Measurements from ENCODE around the gene KRT76. TPM values are rescaled to one million over a fixed set of nuclear protein-coding genes. Genes with fewer than 3 reads are reported as not detected.

Gene KRT76
- not detected for polyA plus RNA-seq (2012; ENCODE audit: insufficient read depth, insufficient read length)

DNA sequence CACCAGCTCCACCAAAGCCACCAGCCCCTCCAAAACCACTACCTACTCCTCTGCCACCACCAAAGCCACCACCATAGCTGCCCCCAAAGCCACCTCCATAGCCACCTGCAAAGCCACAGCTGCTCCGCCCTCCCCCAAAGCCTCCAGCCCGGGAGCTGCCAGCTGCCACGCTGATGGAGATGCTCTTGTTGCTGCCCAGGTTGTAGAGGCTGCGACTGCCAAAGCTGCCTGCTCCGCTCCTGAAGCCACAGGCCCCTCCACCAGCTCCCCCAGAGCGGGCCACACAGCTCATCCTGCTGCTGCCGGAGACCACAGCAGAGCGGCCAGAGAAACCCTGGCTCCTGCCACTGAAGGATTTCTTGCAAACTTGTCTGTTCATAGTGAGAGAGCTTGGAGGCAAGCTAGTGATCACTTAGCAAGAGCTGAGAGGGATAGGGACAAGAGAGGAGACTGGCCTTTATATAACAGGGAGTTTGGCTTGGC lies at the start of gene KRT76:
Gene KRT76 (minus strand): TSS at position 433 of the 483 bp plus-strand sequence. CDS start 54 bp downstream, at position 379.
- H3K4me3 ChIP-seq (ENCODE audit: low read length): no peak within 1 kb of the TSS
- no peak for DNase-seq (ENCODE audit: low read depth, low spot score)

DNA sequence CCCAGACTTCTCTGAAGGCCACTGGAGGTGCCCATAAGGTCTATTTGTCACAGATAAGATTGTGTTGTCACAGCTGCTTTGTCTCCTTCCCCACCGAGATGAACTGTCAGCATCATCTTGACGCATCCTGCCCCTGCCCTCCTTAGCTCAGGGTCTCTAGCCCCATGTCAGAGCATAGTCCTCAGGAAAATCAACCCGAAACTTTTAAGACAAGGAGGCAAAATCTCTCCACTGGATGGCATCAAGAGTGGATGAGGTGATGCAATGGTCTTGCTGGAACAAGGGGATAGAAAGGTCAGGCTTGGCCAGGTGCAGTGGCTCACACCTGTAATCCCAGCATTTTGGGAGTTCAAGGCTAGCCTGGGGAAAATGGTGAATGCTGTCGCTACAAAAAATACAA lies 48.8 kb upstream of the KRT76 start:
- no peak overlapping the region for H3K4me3 ChIP-seq (ENCODE audit: low read length)
- no peak for DNase-seq (ENCODE audit: low read depth, low spot score)

DNA sequence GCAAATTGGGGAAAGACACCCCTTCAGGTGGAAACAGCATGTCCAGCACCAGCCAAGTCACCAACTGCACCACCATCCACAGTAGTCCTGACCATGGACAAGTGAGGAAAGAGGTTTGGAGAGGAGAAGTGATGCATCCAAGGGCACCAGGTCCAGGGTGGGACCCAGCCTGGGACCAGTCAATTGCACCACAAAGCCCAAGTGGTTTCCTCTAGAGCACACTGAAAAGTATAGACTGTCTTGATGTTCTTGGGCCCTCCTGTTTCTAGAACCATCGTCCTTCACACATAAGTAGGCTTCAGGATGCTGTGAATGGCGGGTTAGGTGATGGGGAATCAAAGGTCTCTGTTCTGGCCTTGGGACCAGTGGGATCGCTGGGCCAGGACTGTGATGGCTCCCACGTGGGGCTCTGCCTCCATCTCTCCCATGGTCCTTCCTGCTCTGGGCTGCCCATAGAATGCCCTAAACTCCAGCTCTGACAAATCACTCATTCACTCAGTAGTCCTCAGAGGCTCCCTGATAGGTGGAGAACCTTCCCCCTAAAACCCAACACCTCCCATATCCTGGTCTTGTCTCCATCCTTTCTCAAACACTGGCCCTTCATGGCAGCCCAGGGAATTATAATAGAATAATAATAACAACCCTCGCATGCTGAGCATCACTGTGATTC lies 47.7 kb upstream of the KRT76 start:
- no peak overlapping the region for H3K4me3 ChIP-seq (ENCODE audit: low read length)

DNA sequence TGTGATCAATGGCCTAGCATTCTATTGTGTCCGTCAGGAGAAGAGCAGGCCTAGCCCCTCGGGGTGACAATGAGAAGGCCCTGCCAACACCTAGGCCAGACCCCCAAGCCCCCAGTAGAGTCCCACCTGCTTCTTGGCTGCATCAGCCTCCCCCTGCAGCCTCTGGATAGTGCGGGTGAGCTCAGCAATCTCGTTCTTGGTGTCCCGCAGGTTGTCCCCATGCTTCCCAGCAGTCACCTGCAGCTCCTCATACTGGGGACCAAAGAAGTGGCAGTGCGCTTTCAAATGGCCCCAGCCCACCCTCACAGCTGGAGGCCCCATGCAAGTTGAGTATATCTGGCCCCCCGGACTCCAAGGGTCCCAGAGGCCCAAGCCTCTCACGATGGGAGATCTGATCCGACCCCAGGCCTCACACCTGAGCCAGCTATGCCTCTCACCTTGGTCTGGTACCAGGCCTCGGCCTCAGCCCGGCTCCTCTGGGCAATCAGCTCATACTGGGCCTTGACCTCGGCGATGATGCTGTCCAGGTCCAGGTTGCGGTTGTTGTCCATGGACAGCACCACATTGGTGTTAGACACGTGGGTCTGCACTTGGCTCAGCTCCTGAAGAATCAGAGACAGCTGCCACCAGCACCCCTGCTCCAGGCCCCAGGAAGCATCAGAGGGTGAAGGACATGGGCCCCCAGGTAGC lies 46.8 kb upstream of the KRT76 start:
- no peak for DNase-seq (ENCODE audit: low read depth, low spot score)
- no peak overlapping the region for H3K4me3 ChIP-seq (ENCODE audit: low read length)

More for the DNA sequence above, 47.7 kb upstream of the KRT76 start:
- no peak for DNase-seq (ENCODE audit: low read depth, low spot score)

DNA sequence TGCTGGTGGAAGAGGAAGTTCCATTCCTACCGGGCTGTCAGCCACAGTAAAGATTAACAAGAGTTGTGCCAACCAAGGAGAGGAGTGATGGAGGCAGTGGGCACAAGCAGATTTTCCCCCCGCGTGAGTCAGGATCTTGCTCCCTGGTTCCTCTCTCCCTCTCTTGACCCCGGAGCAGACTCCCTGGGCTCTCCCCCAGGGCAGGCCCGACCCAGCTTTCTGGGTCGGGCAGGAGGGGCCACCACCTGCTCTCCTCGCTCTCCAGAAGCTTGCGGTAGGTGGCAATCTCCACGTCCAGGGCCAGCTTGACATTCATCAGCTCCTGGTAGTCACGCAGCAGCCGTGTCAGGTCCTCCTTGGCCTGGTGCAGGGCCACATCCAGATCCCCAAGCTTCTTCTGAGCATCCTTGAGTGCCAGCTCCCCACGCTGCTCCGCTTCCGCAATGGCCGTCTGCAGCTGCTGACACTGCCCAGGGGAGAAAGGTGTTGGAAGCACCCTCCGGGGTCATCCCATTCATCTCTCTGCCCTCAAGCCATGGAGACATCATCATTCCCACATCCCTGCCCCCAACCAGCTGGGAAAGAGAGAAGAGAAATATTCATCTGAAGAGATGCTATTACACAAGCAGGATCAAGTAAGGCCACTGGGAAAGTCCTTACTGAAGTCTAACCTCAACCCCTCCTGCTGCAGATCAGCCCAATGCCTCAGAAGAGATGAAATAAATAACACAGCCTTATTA lies 45.8 kb upstream of the KRT76 start:
- H3K4me3 ChIP-seq (ENCODE audit: low read length): no peak overlapping the region

DNA sequence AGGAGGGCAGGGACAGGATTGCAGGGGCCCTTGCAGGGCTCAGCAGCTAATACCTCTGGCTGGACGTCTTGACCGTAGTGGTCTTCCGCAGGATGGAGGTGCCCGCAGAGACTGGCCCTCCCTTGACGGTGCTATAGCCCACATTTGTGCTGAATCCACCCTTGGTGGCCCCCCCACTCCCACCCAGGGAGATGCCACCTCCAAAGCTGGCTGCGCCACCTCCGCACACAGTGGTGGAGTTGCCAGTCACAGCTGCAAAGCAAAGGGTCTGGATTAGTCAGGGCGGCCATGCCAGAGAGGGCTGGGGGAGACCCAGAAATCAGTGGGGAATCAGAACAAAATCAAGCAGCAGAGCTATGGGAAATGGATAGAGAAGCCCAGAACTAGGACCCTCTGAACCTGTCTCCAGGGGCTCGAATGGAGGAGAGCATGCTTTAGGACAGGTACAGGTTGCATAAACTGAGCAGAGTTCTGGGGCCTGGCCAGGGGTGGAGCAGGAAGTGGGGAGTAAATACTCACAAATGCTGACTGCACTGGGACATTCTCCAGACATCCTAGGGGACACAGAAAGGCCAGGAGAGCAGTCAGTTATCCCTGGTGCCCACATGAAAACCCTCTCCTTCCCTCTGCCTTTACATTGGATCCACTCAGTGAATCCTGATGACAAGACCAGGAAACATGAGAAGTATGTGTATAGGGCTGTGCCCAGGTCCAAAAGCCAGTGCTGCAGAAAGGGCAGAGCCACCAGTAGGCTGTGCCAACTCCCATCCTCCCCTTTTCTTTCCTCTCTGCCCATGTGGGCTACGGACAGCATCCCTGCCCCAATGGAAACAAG lies 44.9 kb upstream of the KRT76 start:
- DNase-seq (ENCODE audit: low read depth, low spot score): no peak
- no peak overlapping the region for H3K4me3 ChIP-seq (ENCODE audit: low read length)

More for the DNA sequence above, 45.8 kb upstream of the KRT76 start:
- DNase-seq (ENCODE audit: low read depth, low spot score): no peak

DNA sequence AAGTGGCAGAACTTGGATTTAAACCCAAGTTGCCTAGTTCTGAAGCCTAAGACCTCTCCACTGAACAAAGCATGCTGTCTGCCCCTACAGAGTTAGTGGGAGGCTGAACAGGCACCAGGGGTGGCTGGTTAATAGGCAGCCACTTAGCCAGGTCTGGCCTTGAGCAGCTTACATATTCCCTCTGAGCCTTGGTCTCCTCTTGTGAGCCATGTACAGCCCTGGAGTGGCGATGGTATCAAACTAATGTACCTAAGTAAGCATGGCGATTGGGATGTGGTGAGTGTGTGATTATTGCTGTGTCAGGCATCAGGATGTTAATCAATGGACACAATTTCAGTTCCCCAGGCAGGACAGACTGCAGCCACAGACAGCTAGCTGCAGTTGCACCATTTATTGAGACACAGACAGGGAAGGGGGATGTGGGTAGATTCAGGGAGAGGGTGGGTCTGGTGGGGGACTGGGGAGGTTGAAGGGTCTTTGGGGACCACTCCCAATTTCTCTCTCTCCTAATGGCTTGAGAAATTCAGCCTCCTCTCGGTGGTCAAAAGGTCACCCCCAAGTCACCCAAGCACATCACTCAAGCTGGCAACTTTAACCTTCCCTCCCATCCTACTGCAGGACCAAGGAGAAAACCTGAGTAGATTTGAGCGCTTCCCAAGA lies 44.1 kb upstream of the KRT76 start:
- H3K4me3 ChIP-seq (ENCODE audit: low read length): no peak overlapping the region
- no peak for DNase-seq (ENCODE audit: low read depth, low spot score)

DNA sequence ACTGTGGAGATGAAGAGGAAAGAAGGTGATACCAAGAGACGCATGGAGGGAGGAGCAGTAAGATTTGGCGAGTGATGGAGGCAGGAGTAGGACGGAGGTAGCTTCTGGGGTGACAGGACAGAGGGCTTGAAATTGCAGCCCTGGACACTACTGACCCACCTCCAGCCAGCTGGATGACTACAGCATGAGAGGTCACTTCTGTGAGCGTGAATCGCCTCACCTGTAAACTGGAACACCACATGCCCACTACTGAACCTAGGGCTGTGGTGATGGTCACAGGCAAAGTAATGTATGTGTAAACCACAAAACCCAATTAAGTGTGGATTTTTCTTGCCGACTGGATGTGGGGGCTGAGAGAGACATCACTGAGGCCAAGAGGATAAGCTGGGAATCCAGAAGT lies 43.4 kb upstream of the KRT76 start:
- H3K4me3 ChIP-seq (ENCODE audit: low read length): no peak overlapping the region
- no peak for DNase-seq (ENCODE audit: low read depth, low spot score)

DNA sequence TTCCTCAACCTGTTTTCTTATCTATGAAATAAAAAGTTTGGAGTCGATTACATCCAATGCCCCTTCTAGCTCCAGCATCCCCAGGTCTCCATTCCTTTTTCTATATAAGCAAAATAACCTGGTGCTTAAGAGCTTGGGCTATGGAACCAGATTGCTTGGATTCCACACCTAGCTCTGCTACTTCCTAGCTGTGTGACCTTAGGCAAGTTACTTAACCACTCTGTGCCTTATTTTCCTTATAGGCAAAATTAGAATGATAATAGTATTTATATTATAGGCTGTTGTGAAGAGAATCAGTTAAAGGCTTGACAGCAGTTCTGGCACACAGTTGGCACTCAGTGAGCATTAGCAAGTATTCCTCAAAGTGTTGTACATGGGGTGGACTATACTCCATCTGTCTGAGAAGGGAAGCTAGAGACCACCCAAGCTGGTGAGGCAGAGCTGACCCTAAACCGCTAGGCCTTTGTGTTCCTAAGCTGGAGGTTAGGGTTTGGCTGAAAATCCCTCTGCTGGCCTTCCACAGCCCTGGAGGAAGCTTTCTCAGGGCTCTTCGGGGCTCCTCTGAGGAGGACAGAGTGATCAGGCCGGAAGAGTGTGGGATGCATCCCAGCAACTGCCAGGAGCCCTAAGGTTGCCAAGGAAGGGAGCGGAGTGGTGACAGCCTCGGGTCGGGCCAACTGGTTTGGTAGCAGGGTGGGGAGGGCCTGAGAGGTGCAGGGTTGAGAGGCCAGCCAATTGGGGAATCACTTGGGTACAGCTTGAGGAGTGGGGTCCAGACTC lies 42.8 kb upstream of the KRT76 start:
- no peak for DNase-seq (ENCODE audit: low read depth, low spot score)
- no peak overlapping the region for H3K4me3 ChIP-seq (ENCODE audit: low read length)

DNA sequence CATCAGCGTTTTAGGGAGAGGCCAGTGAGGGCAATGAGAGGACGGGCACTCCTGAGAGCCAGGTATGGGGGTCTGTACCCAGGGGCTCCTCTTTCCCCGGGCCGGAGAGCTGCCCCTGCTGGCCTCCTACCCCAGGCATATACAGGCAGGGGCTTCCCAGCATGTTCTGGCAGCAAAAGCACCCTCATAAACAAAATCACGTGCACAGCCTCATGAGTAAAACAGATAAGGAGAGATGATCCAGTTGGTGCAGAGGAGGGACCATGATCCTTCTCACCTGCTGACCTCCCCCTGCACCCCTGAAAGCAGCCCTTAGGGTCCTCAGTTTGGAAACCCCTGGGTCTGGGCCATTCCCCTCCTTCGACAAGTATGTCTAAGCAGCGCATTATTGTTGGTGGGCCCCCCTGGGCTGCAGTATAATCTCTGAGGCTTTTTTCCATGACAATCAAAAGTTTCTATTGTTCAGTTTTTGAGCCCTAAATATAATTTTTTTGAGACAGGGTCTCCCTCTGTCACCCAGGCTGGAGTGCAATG lies 41.8 kb upstream of the KRT76 start:
- no peak for DNase-seq (ENCODE audit: low read depth, low spot score)
- H3K4me3 ChIP-seq (ENCODE audit: low read length): no peak overlapping the region

DNA sequence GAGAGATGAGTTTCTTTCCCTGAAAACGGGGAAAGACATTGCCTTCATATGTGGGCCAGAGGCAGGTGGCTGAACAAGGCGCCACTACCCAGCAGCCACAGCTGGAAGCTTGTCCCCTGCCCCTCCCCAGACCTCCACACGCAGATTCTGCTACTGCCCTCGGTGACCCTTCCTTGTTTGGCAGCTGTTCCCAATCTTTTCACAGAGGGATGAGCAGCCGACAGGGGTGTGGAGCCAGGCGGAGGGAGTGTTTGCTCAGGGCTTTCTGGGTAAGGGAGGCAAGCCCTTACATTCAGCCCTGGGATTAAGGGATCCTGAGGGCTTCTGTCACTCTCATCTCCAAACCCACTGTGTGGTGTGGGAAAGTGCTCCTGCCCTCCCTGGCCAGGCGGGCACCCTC lies 41.2 kb upstream of the KRT76 start:
- H3K4me3 ChIP-seq (ENCODE audit: low read length): no peak overlapping the region
- DNase-seq (ENCODE audit: low read depth, low spot score): no peak

DNA sequence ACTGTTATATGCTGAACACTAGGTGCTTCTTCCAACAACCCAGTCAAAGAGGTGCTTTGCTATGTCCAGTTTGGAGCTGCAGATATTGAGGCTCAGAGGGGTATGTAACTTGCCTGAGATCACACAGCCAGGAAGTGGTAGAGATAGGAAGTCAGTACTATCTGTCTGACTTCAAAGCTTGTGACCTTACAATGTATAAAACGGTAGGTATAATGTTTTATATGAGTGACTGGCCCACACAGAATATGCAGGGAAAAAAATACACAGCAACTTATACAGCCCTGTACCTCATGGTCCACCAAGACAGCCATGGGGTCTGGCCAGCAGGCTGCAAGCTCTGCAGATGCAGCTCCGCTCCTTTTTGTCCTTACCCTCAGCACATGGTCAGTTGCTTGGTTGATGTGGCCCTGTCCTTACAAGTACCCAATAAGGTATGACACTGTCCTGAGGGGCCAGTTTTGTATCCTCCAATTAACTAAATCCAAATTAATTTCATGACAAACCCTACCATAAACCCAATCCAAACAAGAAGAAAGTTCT lies 40.6 kb upstream of the KRT76 start:
- DNase-seq (ENCODE audit: low read depth, low spot score): peak; percentile 57
- no peak overlapping the region for H3K4me3 ChIP-seq (ENCODE audit: low read length)

DNA sequence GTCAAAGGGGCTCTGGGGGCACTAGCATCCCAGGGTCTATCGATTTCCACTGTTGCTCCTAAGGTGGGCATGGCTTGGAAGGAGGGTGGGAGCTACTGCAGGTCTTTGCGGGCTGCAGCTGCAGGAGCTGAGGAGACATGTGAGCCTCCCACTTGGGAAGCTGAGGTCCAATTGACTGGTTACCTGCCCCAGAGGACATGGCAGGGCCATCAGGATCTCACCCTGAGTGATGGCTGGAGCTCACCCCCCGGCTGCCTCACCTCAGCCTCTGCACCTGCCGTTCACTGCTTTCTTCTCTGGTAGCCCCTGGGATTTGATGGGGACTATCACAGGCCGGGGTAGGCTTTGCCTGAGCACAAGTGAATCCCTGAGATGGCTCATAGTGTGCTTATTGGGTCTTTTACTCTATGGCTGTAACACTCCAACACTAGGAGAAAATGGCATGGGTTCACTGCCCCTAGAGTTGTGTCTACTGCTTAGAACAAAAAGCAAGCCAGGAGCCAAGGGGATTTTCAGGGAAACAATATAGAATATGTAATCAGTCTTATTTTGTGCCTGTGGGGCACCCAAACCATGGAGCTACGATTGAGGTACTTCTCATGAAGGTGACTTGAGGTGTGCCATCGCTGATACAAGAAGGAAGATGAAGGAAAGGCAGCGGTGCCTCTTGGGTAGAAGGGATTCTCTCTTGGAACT lies 40.0 kb upstream of the KRT76 start:
- H3K4me3 ChIP-seq (ENCODE audit: low read length): no peak overlapping the region
- no peak for DNase-seq (ENCODE audit: low read depth, low spot score)

DNA sequence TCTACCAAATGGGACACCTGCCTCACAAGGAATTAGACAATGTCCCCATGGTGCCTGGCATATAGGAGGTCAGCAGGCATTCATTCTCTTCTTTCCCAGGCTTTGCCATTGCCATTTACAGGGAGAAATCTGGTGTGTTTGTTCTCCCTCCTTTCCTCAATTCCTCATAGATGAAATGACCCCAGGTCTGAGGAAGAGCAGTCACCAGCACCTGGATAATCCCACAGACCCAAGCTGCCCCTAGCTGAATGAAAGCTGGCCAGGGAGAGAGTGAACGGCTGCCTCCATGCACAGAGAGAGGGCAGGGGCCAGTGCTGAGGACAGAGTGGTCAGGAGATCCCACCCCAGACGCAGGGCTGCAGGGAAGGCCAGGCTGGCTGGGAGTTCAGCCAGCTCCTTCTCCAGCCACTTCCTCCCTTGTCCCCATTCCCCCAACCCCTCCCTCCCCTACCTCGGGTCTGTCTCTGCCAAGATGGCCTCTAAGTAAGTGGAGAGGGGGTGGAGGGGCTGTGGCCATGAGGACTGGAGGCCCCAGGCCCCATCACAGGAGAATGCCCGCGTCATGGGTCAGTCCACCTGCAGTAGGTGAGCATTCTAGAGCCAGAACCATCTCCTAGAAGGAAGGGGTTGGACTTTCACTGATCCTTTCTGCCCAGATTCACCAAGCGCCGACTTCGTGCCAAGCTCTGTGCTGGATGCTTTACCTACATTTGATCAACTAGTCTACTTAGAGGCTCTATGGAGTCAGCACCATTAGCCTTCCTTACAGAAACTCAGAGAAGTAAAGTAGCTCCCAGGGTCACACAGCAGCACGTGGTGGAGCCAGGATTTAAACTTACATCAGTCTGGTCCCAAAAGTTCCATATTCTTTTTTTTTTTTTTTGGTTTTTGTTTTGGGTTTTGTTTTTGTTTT lies 38.8 kb upstream of the KRT76 start:
- no peak overlapping the region for H3K4me3 ChIP-seq (ENCODE audit: low read length)
- DNase-seq (ENCODE audit: low read depth, low spot score): no peak

DNA sequence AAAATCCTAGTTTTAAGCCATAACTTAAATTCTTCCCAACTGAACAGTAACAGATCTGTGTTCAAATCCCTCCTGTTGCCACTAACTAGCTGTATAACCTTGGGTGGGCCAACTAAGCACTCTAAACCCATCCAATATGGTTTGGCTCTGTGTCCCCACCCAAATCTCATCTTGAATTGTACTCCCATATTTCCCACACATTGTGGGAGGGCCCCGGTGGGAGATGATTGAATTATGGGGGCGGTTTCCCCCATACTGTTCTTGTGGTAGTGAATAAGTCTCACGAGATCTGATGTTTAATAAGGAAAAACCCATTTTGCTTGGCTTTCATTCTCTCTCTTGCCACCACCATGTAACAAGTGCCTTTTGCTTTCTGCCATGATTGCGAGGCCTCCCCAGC lies 38.0 kb upstream of the KRT76 start:
- DNase-seq (ENCODE audit: low read depth, low spot score): no peak
- no peak overlapping the region for H3K4me3 ChIP-seq (ENCODE audit: low read length)

DNA sequence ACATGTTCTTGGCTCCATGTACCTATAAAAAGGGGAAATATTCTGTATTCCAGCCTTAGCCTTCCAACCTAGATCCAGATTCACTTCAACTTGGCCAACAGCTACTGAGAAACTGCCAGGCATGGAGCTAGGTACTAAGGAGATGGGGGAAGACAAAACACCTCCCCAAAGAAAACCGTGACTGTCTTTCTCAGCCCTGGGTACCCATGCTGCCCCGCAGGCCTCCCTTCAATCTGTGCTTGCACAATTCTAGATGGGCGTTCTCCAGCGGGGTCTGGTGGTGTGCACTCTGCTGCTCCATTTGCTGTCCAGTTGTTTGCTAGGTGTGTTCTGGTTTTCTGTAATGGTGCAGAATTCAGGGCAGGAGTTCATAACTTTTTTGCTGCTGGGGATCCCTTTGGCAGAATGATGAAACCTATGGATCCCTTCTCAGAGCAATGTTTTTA lies 37.6 kb upstream of the KRT76 start:
- no peak for DNase-seq (ENCODE audit: low read depth, low spot score)
- H3K4me3 ChIP-seq (ENCODE audit: low read length): no peak overlapping the region
